NCI-H2196 treated with DMSO at 0.1 percent for 48 hours (cell line): ENCODE measurements around the gene SRGAP1.
A peak's percentile ranks its signal among the peaks of the same experiment; 100 is the strongest.
"Not testable (repeated sequence)": the region's sequence is repeated elsewhere in the genome, so short reads cannot be mapped to it uniquely, and the experiment has no call there.

Experiments
- DNase-seq: peaks from one replicate; lab custom pipeline; 2025; ENCODE audit not compliant: unreplicated experiment; lab: John Stamatoyannopoulos, UW

Gene SRGAP1

DNA sequence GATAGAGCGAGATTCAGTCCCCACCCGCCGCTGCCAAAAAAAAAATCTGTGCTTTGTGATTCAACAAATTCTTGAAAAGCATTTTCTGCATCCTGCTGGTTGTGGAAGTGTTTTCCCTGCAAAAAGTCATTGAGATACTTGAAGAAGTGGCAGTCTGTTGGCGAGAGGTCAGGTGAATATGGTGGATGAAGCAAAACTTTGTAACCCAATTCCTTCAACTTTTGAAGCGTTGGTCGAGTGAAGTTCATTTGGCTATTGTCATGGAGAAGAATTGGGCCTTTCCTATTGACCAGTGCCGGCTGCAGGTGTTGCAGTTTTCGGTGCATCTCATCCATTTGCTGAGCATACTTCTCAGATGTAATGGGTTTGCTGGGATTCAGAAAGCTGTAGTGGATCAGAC is 20.9 kb downstream of the SRGAP1 start:
- DNase-seq, result no peak

DNA sequence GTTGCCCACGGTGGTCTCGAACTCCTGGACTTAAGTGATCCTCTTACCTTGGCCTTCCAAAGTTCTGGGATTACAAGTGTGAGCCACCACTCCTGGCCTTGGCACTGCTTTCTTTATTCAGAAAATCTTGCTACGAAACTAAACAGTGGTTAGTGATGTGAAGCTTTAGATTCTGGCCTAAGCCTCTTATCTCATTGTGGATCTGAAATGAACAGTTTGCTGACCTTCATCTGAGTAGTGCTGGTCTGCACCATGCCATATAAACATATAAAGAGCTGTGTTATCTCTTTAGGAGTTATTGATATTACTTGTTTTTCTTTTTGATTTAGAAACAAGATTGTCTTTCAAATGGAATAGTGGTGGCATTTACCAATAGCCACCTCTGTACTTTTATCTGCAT is 22.6 kb downstream of the SRGAP1 start:
- no peak for DNase-seq

DNA sequence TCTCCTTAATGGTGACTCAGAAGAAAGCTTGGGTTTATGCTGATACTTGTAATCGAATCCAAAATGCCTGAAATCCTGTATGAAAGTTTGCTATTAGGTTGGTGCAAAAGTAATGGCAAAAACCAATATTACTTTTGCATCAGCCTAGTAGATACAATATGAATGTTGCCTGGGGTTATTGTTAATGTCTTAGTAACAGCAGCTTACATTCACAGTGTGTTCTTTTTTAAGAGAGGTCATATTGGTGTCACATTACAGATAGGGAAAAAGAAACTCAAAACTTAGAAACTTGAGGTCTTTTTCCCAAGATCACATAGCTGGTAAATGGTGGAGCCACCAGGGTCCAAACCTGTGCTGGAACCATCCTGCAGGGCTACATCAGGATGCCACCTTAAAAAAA is 25.2 kb downstream of the SRGAP1 start:
- no peak for DNase-seq

DNA sequence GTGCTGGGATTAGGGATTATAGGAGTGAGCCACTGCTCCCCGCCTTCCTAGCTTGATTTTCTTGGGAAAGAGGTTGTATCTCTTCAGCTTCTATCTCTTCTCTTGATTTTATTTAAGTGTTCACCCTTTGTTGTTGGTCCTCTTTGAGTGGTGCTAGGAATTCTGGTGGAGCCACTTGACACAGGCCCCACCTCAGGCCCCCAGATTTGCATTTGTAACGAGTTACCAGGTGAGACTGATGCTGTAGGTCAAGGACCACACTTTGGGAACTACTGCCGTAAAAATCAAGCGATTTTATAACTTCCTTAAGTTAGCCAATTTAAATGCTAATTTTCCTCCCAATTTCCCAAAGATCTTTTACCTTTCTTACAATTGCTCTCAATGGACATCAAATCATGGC is 26.3 kb downstream of the SRGAP1 start:
- DNase-seq, result no peak

DNA sequence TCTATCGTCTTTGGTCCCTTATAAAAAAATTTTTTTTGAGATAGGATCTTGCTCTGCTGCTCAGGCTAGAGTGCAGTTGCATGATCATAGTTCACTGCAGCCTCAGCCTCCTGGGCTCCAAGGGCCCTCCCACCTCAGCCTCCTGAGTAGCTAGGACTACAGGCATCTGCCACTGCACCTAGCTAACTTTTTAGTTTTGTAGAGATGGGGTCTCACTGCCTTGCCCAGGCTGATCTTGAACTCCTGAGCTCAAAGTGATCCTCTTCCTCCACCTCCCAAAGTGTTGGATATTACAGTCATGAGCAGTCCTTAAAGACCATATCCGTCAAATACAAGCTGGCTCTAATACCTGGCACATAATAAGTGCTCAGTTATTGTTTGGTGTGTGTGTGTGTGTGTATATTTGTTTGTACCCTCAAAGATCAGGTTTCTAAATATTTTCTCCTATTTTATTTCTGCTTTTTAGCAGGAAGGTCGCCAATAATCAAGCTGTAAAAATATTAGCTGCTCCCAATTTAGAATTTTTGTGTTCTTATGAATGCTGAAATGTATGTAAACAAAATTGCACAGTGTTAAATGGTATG is 30.5 kb downstream of the SRGAP1 start:
- DNase-seq, result no peak

DNA sequence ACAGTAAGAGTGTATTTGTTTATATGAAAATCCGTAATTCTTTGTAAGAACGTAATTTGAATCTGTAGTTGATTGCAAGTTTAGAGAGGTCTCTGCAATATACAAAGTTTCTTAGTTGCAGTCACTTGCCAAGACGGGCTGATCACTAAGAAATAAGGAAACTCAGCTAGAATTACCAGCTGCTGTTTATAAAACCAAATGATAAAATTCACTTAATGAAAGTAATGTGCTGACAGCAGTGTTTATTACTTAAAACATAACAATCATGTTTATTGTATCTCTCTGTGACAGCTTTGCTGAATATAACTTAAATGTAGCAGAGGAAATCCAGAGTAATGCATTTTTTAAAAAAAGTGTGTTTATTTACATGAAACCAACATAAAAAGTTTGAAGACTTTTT is 31.2 kb downstream of the SRGAP1 start:
- DNase-seq, result no peak

DNA sequence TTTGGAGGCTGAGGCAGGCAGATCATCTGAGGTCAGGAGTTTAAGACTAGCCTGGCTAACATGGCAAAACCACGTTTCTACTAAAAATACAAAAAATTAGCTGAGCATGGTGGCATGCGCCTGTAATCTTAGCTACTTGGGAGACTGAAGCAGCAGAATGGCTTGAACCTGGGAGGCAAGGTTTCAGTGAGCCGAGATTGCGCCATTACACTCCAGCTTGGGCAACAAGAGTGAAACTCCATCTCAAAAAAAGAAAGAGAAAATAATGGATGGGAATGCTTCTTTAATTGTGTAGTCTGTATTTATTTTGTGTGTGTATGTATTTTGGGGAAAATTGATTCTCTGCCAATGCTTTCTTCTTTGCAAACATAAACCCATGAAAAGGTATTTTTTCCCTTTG is 32.5 kb downstream of the SRGAP1 start:
- DNase-seq, result no peak

DNA sequence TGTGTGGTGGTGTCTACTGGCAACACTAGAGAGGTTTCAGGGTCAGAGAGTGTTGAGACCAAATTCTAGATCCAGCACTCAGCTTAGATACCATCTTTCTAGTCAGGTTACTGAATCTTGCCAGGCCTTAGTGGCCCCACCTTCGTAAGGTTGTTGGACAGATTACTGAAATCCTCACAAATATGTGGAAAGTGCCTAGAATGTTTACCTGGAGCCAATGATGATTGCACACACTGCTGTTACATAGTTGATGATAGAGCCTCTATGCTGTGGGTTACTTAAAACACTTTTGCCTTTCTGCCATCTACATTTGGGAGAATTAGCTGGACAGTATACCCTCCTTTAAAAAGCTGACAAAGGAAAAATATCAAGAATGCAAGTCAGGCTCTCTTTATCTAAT is 33.2 kb downstream of the SRGAP1 start:
- no peak for DNase-seq

DNA sequence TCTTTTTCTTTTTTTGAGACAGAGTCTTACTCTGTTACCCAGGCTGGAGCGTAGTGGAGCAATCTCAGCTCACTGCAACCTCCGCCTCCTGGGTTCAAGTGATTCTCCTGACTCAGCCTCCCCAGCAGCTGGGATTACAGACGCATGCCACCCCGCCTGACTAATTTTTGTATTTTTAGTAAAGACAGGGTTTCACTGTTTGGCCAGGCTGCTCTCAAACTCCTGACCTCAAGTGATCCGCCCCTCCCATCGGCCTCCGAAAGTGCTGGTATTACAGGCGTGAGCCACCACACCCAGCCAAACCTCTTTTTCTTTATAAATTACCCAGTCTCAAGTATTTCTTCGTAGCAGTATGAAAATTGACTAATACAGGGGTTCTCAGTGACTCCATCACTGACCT is 35.7 kb downstream of the SRGAP1 start:
- DNase-seq, result not testable (repeated sequence)

DNA sequence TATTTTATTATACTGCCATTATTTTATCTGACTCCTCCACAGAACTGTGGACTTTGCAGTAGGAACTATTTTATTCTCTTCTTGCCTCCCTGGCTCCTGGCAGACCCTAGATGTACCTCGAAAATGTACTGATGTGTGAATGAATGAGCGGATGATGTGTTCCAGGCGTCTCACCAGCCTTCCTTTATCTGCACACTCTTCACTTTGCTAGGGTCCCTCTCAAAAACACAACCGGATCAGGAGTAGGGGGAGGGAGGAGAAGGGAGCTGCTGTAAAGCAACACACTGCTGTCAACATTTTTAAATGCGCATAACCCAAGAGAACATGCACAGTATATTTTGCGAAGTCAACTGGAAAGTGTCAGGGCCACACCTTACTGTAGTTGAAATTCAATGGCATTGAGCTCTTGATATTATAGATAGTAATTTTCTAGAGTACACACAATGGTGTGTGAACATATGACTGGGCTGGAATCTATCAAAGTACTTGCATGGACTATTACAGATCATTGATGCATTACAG is 36.3 kb downstream of the SRGAP1 start:
- no peak for DNase-seq

DNA sequence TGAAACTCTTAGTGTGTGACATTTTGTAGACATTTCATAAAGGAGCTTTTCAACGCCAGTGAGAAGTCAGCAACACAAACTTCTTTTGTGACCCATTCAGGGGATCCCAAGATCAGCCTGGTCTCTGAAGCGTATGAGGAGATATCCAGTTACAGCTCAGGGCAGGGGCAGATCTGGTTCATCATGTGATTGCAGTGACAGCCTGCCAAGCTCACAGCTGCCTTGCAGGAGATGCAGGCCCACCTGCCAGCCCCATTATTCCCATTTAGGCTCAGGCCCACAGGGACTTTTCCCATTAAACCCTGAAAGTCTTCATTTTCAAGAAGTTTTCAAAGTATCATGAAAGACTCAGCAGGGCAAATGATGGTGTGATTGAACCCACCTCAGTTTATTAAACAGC is 38.3 kb downstream of the SRGAP1 start:
- peak; percentile 62 for DNase-seq

DNA sequence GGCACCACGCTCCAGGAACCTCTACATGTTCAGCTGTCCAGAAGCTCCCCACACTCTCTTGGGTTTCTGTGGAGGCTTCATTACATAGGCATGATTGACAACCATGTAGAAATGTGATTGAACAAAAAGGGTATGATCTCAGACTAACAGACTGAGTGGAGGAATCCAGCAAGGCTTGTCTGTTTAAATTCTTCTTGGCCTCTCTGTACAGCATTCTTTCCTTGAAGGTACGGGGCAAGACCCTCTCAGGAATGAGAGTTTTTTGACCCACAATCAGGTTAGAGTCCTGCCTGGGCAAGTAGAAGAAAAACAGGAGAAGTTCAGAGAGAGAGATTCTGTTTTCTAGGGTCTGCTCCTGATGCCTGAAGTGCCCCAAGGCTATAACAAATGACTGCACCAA is 40.9 kb downstream of the SRGAP1 start:
- no peak for DNase-seq

DNA sequence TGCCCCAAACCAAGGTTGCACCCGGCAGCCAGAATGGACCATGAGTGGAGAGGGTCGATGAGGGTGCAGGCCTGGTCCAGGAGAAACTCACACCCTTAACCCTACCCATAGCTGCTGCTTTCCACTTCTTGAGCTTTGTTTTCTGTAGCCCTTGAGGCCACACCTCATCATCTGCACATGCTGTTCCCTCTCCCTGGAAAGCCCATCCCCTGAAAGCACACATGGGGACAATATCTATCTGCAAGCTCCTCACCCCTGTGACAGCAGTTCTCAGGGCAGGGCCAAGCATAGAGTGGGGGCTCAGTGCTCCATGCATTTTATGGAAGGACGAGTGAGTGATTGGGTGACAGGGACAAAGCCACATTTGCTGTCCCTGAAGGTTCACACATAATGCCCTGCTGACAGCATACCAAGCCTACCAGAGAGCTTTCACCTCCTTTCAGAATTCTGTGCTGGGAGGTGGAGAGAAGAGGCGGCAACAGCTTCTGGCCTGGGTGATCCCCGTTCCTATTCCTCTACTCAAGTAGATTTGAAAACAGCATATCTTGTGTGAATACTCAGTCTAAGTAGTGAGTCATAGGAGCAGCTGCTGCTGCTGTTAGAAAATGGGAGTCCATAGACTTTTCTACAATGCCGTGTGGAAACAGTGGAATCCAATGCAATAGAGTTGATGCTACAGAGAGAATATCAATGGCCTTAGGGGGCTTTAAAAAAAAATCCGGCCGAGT is 44.6 kb downstream of the SRGAP1 start:
- no peak for DNase-seq

DNA sequence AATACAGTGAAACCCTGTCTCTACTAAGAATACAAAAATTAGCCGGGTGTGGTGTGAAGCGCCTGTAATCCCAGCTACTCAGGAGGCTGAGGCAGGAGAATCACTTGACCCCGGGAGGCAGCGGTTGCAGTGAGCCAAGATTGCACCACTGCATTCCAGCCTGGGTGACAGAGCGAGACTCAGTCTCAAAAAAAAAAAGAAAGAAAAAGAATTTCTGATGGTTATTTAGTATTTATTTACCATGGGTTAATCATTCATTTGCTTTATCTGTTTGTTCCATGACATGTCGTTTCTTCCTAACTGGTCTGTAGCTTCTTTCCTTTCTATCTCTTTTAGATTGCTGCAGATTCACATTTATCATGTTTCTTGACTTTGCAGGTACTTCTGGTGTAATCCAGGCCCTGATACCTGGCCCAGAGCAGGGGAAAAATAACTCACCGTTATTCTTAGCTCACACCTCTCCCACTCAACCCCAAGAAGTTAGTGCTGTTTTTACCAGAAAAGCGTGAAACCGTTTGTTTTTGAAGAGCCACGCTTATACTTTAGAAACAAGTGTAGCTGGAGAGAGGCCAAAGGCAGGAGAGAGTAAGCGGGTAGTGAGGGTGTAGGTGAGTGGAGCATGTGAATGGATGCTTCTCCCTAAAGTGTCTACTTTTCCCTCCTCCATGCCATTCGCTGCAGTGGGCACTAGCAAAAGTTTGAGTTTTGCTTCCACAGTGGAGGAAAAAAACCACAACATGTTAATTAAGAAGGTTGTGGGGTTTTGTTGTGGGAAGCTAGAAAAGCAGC is 45.4 kb downstream of the SRGAP1 start:
- DNase-seq, result no peak

DNA sequence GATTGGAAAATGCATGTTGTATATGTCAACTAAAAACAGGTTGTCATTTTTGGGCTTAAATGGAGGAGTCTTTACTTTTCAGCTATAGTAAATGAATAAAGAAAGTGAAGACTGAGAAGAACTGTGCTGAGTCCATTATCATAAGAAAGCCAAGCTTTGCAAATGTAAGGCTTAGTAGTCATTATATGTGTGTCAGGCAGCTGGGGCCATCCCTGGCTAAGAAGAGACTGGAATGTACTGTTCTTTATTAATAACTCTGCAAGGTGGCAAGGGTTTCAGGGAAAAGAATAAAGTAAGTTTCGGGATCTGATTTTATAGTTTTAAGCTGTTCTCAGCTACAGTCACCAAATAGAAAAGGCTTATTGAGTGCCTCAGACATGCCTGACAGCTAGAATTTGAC is 48.7 kb downstream of the SRGAP1 start:
- DNase-seq, result no peak

DNA sequence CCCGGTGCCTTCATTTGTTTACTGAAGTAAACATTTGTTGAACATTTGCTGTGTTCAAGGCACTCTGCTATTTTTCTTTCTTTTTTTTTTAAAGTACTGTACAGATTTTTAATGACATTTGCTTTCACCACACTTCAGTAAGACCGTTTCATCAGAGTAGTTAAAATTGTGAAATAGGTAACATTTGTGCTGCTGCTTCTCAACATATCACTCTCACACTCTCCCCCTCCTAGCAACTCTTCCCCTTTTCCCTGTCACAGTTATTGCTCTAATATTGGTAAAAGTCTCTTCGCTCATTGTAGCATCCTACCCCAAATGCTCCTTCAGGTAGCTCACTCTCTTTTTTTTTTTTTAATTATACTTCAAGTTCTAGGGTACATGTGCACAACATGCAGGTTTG is 49.6 kb downstream of the SRGAP1 start:
- DNase-seq, result no peak

DNA sequence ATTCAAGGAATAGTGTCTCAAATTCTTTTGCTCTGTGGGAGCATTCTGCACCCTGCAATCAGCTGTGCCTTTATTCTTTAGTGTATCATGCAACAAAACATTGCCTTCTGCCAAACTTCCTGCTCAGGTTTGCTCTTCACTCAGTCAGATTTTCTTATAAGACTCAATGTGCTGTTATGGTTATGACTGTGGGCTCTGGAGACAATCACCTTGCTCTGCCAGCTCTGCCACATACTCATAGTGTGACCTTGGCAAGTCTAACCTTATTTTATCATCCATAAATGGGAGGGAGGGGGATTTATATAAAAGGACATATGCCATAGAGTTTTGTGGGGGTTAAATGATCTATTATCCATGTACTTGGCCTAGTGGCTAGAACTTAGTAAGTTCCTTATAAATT is 51.3 kb downstream of the SRGAP1 start:
- DNase-seq, result no peak

DNA sequence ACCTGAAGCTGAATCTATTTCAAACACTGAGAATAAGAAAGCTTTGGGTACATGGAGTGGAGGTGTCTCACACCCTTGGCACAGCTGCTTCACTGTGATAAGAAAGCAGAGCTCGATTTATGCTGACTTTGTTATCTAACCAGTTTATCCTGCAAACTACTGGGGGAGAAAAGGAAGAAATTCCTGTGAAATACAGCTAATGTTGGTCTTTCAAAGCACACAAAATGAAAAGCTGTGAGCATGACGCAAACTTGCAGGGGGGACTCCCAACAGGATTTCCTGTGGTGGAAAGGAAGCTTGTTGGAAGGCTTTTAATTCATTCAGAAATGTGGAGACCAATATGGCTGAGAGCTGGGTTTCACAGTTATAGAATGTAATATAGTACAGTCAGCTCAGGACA is 53.4 kb downstream of the SRGAP1 start:
- no peak for DNase-seq

DNA sequence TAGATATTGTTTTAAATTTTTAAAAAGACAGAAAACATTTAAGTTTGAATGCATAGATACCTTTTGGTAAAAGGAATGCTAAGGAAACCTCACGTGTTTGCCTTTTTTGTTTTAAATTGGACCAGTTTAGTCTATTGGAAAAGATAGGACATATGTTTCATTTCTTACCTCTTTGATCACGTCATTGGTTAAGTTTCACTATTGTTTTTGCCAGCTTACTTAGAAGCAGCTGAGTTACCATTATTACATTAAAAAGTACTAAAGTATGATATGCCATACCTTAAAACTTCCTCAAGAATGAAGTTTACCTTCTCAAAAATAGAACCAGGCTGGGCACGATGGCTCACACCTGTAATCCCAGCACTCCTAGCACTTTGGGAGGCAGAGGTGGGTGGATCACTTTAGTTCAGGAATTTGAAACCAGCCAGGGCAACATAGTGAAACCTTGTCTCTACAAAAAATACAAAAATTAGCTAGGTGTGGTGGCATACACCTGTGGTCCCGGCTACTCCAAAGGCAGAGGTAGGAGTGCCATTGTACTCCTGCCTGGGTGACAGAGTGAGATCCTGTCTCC is 54.4 kb downstream of the SRGAP1 start:
- DNase-seq, result no peak

DNA sequence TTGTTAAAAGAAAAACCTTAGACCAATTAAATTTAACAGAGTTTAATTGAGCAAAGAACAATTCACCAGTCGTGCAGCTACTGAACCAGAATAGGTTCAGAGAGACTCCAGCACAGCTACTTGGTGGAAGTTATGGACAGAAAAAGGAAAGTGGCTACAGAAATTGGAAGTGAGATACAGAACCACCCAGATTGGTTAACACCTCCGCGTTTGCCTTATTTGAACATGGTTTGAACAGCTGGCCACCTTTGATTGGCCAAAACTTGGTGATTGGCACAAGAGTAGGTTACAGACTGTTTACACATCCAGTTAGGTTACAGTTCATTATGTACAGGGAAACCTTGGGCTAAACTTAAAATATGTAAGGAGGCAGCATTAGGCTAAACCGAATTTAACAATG is 54.9 kb downstream of the SRGAP1 start:
- DNase-seq, result no peak

DNA sequence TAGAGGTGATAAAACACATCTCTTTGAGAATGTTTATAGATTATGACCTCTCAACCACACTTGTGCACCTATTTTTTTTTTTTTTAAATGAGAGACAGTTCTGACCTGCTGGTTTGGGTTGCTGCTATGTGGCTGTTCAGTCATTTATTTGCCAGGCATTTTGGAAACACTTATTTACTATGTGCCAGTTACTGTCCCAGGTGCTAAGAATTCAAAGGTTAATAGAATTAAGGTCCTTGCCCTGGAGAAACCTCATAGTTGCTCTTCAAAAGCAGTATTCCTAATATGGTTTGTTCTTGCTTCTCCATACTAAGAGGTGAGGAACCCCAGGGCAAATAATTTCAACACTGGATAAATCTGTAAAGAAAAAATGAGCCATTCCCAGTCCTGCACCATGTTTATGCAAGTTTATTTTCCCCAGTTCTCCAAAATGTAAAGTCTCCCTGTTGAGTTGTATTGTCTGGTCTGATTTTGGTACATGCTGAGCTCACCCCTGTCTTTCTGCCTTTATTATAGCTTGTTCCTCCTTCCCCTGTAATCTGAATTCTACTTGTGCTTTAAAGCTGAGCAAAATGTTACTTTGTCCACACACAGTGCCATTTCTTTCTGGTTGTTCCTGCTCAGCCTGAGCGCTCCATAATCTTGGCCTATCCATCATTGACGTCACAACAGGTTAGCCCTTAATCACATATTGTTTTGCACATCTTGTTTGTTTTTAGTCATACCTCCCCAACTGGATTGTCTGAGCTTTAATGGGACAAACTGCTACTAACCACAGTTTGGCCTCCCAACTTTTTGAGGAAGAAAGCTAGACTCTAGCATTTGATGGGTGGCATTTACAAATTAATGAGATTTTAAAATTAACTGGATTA is 56.7 kb downstream of the SRGAP1 start:
- no peak for DNase-seq
